Esophagus squamous epithelium (tissue), 5 donors: Measurements from ENCODE around the gene ID4. TPM values are rescaled to one million over a fixed set of nuclear protein-coding genes. Genes with fewer than 3 reads are reported as not detected.

ENCODE experiments used
- DNase-seq: peaks from one replicate; lab custom pipeline; 2025; lab: John Stamatoyannopoulos, UW
- H3K27ac ChIP-seq, 4 donors: fragments of 200-600 bp; sonication (generic); one replicate each; pipeline ENCODE4 v1.5.1; 2016 to 2019; ENCODE audit warnings: mild to moderate bottlenecking in 1 of 4
- H3K27me3 ChIP-seq, 4 donors: fragments of 200-600 bp; sonication (generic); 1 replicate in 3 of 4; 2 replicates in 1 of 4; pipeline versions ENCODE4 v1.5.1 to v1.6.0; 2017 to 2021; ENCODE audit warnings: antibody characterized with exemption in 1 of 4
- H3K36me3 ChIP-seq, 3 donors: fragments of 200-600 bp; sonication (generic); one replicate each; pipeline ENCODE4 v1.5.1; 2016 to 2019
- H3K4me1 ChIP-seq, 3 donors: fragments of 200-600 bp; sonication (generic); one replicate each; pipeline ENCODE4 v1.5.1; 2017 to 2019
- H3K4me3 ChIP-seq, 4 donors: fragments of 200-600 bp; sonication (generic); 1 replicate in 3 of 4; 2 replicates in 1 of 4; pipeline ENCODE4 v1.5.1; 2016 to 2019; ENCODE audit warnings: mild to moderate bottlenecking in 2 of 4, moderate library complexity in 1 of 4
- H3K9me3 ChIP-seq, 3 donors: fragments of 200-600 bp; sonication (generic); one replicate each; pipeline ENCODE4 v1.5.1; 2016 to 2019
- POLR2A ChIP-seq, 4 donors: fragments of 450-650 bp; IDR thresholded peaks; one replicate each; pipeline ENCODE4 v1.6.1; 2017; ENCODE audit warnings: antibody characterized with exemption in 4 of 4, mild to moderate bottlenecking in 4 of 4, moderate library complexity in 3 of 4
- WGBS, 2 donors: methylation state at CpG; one replicate each; pipeline ENCODE4 v1.1.5; 2018; 5-methylcytosine and 5-hydroxymethylcytosine counted together
- intact Hi-C: fragments of 100-400 bp; cut with DNase I; formaldehyde crosslinking; loops from one replicate; pipeline ENCODE4 v1.15.0; 2022
- total RNA-seq, 4 donors: library from RNA; depleted of rRNA; stranded (reverse); fragments of >200 nt; gene quantifications; one replicate each; pipeline ENCODE4 v1.1.0, GENCODE V29; 2016
- TF ChIP-seq, protein P1 (sequence below), 6 experiments: fragments of 450-650 bp in 4 of 6; fragments of 200-600 bp in 2 of 6; sonication (generic) in 2 of 6; IDR thresholded peaks; one replicate each; pipeline ENCODE4 v1.5.1; 2016 to 2019; ENCODE audit warnings: antibody characterized with exemption in 6 of 6, mild to moderate bottlenecking in 4 of 6, moderate library complexity in 4 of 6
- donor health status: DM: yes; HTN: yes; CAD: no.

ID4 gene
- total RNA-seq, 4 donors from 2014 or later, result 12.9 to 37.0 (median 22.6) TPM

- Histone ChIP-seq H3K9me3 (no peaks in the 10 kb centered on the region), H3K36me3 (no peaks in the 10 kb centered on the region), H3K27ac (peak overlapping the region; percentile 86 to 96 (median 92)), H3K27me3 (peaks cover 0 to 26% (median 0%) of the 10 kb centered on the region in 4 donors), H3K4me1 (peaks cover 0 to 60% (median 0%) of the 10 kb centered on the region in 3 donors), H3K4me3 (peak overlapping the region; percentile 69 to 92 (median 86))
- no peak for TF ChIP-seq POLR2A (IDR thresholded peaks at IDR 0.05)
- TF ChIP-seq, protein P1, sequence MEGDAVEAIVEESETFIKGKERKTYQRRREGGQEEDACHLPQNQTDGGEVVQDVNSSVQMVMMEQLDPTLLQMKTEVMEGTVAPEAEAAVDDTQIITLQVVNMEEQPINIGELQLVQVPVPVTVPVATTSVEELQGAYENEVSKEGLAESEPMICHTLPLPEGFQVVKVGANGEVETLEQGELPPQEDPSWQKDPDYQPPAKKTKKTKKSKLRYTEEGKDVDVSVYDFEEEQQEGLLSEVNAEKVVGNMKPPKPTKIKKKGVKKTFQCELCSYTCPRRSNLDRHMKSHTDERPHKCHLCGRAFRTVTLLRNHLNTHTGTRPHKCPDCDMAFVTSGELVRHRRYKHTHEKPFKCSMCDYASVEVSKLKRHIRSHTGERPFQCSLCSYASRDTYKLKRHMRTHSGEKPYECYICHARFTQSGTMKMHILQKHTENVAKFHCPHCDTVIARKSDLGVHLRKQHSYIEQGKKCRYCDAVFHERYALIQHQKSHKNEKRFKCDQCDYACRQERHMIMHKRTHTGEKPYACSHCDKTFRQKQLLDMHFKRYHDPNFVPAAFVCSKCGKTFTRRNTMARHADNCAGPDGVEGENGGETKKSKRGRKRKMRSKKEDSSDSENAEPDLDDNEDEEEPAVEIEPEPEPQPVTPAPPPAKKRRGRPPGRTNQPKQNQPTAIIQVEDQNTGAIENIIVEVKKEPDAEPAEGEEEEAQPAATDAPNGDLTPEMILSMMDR (IDR thresholded peaks at IDR 0.05), result peak in 1 of 6 experiments; percentile 2
- intact Hi-C loops, result no loop called here
- no peak for DNase-seq
- WGBS, 2 donors, result 1% methylated on average over 18 of the region's 122 CpGs; no CpG with 5 or more reads in 1 of the 2 donors
Observed at GRCh38 chr6:19837511-19838441, 606 bp downstream of the ID4 start.

DNA sequence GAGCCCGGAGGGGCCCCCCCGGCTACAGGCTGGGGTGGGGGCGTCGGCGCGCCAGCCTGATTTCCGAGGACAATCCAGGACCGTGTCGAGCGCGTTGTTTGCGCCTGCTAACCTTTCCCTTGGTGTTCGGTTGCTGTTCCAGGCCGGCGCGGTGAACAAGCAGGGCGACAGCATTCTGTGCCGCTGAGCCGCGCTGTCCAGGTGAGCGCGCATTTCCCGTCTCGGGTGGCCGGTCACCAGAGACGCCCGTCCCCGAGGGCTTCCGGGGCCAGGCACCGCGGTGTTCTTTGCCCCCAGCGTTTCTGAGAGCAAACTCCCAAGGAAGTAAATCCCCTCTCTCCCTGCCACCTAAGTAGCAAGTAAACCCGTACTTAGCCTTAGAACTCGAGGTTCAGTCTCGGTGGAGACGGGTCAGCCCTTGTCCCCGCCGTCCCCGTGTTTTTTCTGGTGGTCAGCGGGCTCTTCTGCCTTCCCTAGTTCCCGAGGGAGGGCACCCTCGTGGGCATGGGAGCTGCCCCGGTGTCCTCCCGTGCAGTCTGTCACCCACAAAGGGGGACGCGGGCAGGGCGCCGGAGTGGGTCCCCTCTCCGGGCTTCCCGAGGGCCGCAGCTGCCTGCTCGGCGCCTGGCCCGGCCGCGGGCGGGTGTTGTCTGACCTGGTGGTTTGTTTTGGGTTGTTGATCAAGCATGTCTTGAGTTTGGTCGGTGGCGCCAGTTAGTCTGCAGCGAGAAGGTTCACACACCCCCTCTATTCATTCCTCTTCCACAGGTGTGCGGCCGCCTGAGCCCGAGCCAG lies 1.5 kb downstream of the ID4 start:
- H3K36me3 ChIP-seq, result no peaks in the 10 kb centered on the region
- WGBS, 2 donors, result 2% methylated on average over 16 to 23 of the region's 63 CpGs
- no peak for DNase-seq
- H3K27me3 ChIP-seq, result peaks cover 0 to 26% (median 0%) of the 10 kb centered on the region in 4 donors
- peaks cover 0 to 60% (median 0%) of the 10 kb centered on the region in 3 donors for H3K4me1 ChIP-seq
- intact Hi-C loops, result no loop called here
- peak overlapping the region; percentile 86 to 96 (median 92) for H3K27ac ChIP-seq
- TF ChIP-seq, protein P1 (IDR thresholded peaks at IDR 0.05), result no peak
- TF ChIP-seq POLR2A (IDR thresholded peaks at IDR 0.05), result no peak
- no peaks in the 10 kb centered on the region for H3K9me3 ChIP-seq
- peak overlapping the region; percentile 69 to 92 (median 86) for H3K4me3 ChIP-seq

DNA sequence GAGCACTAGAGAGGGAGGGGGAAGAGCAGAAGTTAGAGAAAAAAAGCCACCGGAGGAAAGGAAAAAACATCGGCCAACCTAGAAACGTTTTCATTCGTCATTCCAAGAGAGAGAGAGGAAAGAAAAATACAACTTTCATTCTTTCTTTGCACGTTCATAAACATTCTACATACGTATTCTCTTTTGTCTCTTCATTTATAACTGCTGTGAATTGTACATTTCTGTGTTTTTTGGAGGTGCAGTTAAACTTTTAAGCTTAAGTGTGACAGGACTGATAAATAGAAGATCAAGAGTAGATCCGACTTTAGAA lies 2.0 kb downstream of the ID4 start:
- Histone ChIP-seq H3K4me3 (peak overlapping the region; percentile 69 to 92 (median 86)), H3K36me3 (no peaks in the 10 kb centered on the region), H3K27me3 (peaks cover 0 to 26% (median 0%) of the 10 kb centered on the region in 4 donors), H3K4me1 (peaks cover 0 to 60% (median 0%) of the 10 kb centered on the region in 3 donors), H3K9me3 (no peaks in the 10 kb centered on the region), H3K27ac (peak overlapping the region; percentile 86 to 96 (median 92))
- no peak for DNase-seq
- intact Hi-C loops, result no loop called here
- WGBS, 2 donors, result 3 to 4% methylated on average over 7 of the region's 7 CpGs
- no peak for TF ChIP-seq POLR2A (IDR thresholded peaks at IDR 0.05)
- TF ChIP-seq, protein P1 (IDR thresholded peaks at IDR 0.05), result no peak

DNA sequence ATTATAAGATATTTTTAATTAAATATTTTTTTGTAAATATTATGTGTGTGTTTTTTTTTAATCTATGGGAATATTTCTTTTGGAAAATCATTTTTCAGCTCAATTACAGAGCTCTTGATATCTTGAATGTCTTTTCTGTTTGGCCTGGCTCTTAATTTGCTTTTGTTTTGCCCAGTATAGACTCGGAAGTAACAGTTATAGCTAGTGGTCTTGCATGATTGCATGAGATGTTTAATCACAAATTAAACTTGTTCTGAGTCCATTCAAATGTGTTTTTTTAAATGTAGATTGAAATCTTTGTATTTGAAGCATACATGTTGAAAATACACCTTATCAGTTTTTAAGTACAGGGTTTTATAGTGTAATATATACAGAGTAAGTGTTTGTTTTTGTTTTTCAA lies 2.6 kb downstream of the ID4 start:
- H3K27ac ChIP-seq, result peak overlapping the region in 2 of 4 donors; percentile 93 to 96
- peak overlapping the region; percentile 69 to 92 (median 86) for H3K4me3 ChIP-seq
- TF ChIP-seq, protein P1 (IDR thresholded peaks at IDR 0.05), result no peak
- TF ChIP-seq POLR2A (IDR thresholded peaks at IDR 0.05), result no peak
- WGBS, 2 donors, result 26 to 27% methylated on average over 1 of the region's 1 CpG
- H3K36me3 ChIP-seq, result no peaks in the 10 kb centered on the region
- no peak for DNase-seq
- H3K27me3 ChIP-seq, result peaks cover 0 to 26% (median 0%) of the 10 kb centered on the region in 4 donors
- H3K9me3 ChIP-seq, result no peaks in the 10 kb centered on the region
- intact Hi-C loops, result no loop called here
- peaks cover 0 to 60% (median 0%) of the 10 kb centered on the region in 3 donors for H3K4me1 ChIP-seq
